GM23338 (cell line): Measurements from ENCODE around the gene OPRM1.

Experiments used
- CREB1 ChIP-seq: fragments of 250-450 bp; sonication (Bioruptor Pico); IDR thresholded peaks from 2 replicates; pipeline ENCODE4 v1.5.0; 2020; ENCODE audit warnings: low read depth, mild to moderate bottlenecking, moderate library complexity
- EZH2 ChIP-seq: fragments of 200-600 bp; sonication (generic); IDR thresholded peaks from one replicate; pipeline ENCODE4 v1.8.0; 2017; ENCODE audit warnings: antibody characterized with exemption, mild to moderate bottlenecking, low read depth; ENCODE audit not compliant: unreplicated experiment
- EZH2phosphoT487 ChIP-seq: fragments of 200-600 bp; sonication (generic); IDR thresholded peaks from one replicate; pipeline ENCODE4 v1.8.1; 2018; ENCODE audit warnings: antibody characterized with exemption; ENCODE audit not compliant: unreplicated experiment
- JUNB ChIP-seq: IDR thresholded peaks from one replicate; pipeline ENCODE4 v1.6.1; 2016; ENCODE audit warnings: antibody characterized with exemption; ENCODE audit not compliant: unreplicated experiment
- NANOG ChIP-seq: IDR thresholded peaks from 2 replicates; pipeline ENCODE4 v1.6.1; 2016; ENCODE audit warnings: antibody characterized with exemption, borderline replicate concordance
- POLR2AphosphoS5 ChIP-seq: IDR thresholded peaks from 2 replicates; pipeline ENCODE4 v1.6.1; 2016; ENCODE audit warnings: antibody characterized with exemption, low read depth
- TF ChIP-seq, protein P1 (sequence below), 2 experiments: fragments of 200-600 bp in 1 of 2; sonication (generic) in 1 of 2; conservative IDR thresholded peaks; 2 replicates each; pipeline versions ENCODE4 v1.5.1 to v1.6.1; 2016 to 2017; ENCODE audit warnings: antibody characterized with exemption in 2 of 2, low read depth in 2 of 2, mild to moderate bottlenecking in 2 of 2, moderate library complexity in 1 of 2
- TF ChIP-seq, protein P2 (sequence below): IDR thresholded peaks from one replicate; pipeline ENCODE4 v1.6.1; 2018; ENCODE audit warnings: antibody characterized with exemption; ENCODE audit not compliant: unreplicated experiment
- TF ChIP-seq, protein P3 (sequence below): fragments of 250-450 bp; sonication (Bioruptor Pico); IDR thresholded peaks from 2 replicates; pipeline ENCODE4 v1.5.0; 2020; ENCODE audit warnings: mild to moderate bottlenecking, moderate library complexity

DNA sequence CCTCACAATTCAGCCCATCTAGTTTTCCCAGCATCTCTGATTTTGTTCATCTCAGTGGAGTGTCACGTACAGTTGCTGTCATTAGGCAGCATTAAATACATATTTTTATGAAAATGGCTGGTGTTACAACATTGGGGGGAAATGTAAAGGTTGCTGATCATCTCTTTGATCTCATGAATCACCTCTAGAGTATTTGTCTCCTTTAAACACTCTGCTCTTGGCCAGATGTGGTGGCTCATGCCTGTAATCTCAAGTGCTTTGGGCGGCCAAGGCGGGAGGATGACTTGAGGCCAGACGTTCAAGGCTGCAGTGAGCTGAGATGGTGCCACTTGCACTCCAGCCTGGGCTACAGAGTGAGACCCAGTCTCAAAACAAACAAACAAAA lies 189.5 kb downstream of the OPRM1 start:
- TF ChIP-seq, protein P1, sequence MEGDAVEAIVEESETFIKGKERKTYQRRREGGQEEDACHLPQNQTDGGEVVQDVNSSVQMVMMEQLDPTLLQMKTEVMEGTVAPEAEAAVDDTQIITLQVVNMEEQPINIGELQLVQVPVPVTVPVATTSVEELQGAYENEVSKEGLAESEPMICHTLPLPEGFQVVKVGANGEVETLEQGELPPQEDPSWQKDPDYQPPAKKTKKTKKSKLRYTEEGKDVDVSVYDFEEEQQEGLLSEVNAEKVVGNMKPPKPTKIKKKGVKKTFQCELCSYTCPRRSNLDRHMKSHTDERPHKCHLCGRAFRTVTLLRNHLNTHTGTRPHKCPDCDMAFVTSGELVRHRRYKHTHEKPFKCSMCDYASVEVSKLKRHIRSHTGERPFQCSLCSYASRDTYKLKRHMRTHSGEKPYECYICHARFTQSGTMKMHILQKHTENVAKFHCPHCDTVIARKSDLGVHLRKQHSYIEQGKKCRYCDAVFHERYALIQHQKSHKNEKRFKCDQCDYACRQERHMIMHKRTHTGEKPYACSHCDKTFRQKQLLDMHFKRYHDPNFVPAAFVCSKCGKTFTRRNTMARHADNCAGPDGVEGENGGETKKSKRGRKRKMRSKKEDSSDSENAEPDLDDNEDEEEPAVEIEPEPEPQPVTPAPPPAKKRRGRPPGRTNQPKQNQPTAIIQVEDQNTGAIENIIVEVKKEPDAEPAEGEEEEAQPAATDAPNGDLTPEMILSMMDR (conservative IDR thresholded peaks at IDR 0.05; ENCODE audit: low read depth in 2 of 2): no peak
- TF ChIP-seq EZH2 (no peak), CREB1 (CRISPR knock-in tag) (no peak), POLR2AphosphoS5 (no peak), EZH2phosphoT487 (no peak), JUNB (no peak), NANOG (no peak)
- TF ChIP-seq, protein P2, sequence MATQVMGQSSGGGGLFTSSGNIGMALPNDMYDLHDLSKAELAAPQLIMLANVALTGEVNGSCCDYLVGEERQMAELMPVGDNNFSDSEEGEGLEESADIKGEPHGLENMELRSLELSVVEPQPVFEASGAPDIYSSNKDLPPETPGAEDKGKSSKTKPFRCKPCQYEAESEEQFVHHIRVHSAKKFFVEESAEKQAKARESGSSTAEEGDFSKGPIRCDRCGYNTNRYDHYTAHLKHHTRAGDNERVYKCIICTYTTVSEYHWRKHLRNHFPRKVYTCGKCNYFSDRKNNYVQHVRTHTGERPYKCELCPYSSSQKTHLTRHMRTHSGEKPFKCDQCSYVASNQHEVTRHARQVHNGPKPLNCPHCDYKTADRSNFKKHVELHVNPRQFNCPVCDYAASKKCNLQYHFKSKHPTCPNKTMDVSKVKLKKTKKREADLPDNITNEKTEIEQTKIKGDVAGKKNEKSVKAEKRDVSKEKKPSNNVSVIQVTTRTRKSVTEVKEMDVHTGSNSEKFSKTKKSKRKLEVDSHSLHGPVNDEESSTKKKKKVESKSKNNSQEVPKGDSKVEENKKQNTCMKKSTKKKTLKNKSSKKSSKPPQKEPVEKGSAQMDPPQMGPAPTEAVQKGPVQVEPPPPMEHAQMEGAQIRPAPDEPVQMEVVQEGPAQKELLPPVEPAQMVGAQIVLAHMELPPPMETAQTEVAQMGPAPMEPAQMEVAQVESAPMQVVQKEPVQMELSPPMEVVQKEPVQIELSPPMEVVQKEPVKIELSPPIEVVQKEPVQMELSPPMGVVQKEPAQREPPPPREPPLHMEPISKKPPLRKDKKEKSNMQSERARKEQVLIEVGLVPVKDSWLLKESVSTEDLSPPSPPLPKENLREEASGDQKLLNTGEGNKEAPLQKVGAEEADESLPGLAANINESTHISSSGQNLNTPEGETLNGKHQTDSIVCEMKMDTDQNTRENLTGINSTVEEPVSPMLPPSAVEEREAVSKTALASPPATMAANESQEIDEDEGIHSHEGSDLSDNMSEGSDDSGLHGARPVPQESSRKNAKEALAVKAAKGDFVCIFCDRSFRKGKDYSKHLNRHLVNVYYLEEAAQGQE: no peak
- TF ChIP-seq, protein P3, sequence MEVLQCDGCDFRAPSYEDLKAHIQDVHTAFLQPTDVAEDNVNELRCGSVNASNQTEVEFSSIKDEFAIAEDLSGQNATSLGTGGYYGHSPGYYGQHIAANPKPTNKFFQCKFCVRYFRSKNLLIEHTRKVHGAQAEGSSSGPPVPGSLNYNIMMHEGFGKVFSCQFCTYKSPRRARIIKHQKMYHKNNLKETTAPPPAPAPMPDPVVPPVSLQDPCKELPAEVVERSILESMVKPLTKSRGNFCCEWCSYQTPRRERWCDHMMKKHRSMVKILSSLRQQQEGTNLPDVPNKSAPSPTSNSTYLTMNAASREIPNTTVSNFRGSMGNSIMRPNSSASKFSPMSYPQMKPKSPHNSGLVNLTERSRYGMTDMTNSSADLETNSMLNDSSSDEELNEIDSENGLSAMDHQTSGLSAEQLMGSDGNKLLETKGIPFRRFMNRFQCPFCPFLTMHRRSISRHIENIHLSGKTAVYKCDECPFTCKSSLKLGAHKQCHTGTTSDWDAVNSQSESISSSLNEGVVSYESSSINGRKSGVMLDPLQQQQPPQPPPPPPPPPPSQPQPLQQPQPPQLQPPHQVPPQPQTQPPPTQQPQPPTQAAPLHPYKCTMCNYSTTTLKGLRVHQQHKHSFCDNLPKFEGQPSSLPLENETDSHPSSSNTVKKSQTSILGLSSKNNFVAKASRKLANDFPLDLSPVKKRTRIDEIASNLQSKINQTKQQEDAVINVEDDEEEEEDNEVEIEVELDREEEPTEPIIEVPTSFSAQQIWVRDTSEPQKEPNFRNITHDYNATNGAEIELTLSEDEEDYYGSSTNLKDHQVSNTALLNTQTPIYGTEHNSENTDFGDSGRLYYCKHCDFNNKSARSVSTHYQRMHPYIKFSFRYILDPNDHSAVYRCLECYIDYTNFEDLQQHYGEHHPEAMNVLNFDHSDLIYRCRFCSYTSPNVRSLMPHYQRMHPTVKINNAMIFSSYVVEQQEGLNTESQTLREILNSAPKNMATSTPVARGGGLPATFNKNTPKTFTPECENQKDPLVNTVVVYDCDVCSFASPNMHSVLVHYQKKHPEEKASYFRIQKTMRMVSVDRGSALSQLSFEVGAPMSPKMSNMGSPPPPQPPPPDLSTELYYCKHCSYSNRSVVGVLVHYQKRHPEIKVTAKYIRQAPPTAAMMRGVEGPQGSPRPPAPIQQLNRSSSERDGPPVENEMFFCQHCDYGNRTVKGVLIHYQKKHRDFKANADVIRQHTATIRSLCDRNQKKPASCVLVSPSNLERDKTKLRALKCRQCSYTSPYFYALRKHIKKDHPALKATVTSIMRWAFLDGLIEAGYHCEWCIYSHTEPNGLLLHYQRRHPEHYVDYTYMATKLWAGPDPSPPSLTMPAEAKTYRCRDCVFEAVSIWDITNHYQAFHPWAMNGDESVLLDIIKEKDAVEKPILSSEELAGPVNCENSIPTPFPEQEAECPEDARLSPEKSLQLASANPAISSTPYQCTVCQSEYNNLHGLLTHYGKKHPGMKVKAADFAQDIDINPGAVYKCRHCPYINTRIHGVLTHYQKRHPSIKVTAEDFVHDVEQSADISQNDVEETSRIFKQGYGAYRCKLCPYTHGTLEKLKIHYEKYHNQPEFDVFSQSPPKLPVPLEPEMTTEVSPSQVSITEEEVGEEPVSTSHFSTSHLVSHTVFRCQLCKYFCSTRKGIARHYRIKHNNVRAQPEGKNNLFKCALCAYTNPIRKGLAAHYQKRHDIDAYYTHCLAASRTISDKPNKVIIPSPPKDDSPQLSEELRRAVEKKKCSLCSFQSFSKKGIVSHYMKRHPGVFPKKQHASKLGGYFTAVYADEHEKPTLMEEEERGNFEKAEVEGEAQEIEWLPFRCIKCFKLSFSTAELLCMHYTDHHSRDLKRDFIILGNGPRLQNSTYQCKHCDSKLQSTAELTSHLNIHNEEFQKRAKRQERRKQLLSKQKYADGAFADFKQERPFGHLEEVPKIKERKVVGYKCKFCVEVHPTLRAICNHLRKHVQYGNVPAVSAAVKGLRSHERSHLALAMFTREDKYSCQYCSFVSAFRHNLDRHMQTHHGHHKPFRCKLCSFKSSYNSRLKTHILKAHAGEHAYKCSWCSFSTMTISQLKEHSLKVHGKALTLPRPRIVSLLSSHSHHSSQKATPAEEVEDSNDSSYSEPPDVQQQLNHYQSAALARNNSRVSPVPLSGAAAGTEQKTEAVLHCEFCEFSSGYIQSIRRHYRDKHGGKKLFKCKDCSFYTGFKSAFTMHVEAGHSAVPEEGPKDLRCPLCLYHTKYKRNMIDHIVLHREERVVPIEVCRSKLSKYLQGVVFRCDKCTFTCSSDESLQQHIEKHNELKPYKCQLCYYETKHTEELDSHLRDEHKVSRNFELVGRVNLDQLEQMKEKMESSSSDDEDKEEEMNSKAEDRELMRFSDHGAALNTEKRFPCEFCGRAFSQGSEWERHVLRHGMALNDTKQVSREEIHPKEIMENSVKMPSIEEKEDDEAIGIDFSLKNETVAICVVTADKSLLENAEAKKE (CRISPR knock-in tag): no peak
